IPS-15b (cell line): Measurements from ENCODE around the gene FES.
"Not testable (repeated sequence)": the region's sequence is repeated elsewhere in the genome, so short reads cannot be mapped to it uniquely, and the experiment has no call there.

Source experiments
- H3K27me3 ChIP-seq: one replicate; pipeline ENCODE4 v1.6.1; 2013; ENCODE audit warnings: low read length; ENCODE audit not compliant: control insufficient read depth, insufficient read depth
- H3K36me3 ChIP-seq: one replicate; pipeline ENCODE4 v1.6.1; 2013; ENCODE audit warnings: low read length; ENCODE audit not compliant: control insufficient read depth, insufficient read depth
- H3K4me1 ChIP-seq: one replicate; pipeline ENCODE4 v1.6.1; 2013; ENCODE audit warnings: mild to moderate bottlenecking, low read length; ENCODE audit not compliant: control insufficient read depth, insufficient read depth
- H3K4me3 ChIP-seq: one replicate; pipeline ENCODE4 v1.5.1; 2013; ENCODE audit warnings: low read depth, low read length
- H3K9ac ChIP-seq: one replicate; pipeline ENCODE4 v1.6.1; 2013; ENCODE audit warnings: low read depth, mild to moderate bottlenecking, low read length
- H3K9me3 ChIP-seq: one replicate; pipeline ENCODE4 v1.6.1; 2013; ENCODE audit warnings: mild to moderate bottlenecking, low read length; ENCODE audit not compliant: control insufficient read depth, insufficient read depth

The FES gene

GRCh38 chr15:90889736-90890456 is 5.6 kb downstream of the FES start:
- H3K9ac ChIP-seq: no peak overlapping the region
- H3K9me3 ChIP-seq: no peaks in the 10 kb centered on the region
- no peaks in the 10 kb centered on the region for H3K27me3 ChIP-seq
- H3K36me3 ChIP-seq: peaks cover 3% of the 10 kb centered on the region
- H3K4me1 ChIP-seq: peaks cover 3% of the 10 kb centered on the region
- no peak overlapping the region for H3K4me3 ChIP-seq

DNA sequence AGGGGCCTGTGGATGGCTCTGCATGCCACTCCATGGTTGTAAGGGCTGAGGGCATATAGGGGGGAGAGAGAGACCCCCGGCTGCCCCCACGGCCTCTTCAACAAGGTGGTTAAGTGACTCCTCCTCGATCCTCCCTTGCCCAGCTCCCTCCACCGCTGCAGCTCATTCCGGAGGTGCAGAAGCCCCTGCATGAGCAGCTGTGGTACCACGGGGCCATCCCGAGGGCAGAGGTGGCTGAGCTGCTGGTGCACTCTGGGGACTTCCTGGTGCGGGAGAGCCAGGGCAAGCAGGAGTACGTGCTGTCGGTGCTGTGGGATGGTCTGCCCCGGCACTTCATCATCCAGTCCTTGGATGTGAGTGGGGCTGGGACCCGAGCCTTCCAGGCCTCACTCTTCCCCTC is 6.5 kb downstream of the FES start:
- H3K9me3 ChIP-seq: no peaks in the 10 kb centered on the region
- H3K9ac ChIP-seq: no peak overlapping the region
- peaks cover 3% of the 10 kb centered on the region for H3K36me3 ChIP-seq
- no peaks in the 10 kb centered on the region for H3K27me3 ChIP-seq
- peaks cover 3% of the 10 kb centered on the region for H3K4me1 ChIP-seq
- no peak overlapping the region for H3K4me3 ChIP-seq

DNA sequence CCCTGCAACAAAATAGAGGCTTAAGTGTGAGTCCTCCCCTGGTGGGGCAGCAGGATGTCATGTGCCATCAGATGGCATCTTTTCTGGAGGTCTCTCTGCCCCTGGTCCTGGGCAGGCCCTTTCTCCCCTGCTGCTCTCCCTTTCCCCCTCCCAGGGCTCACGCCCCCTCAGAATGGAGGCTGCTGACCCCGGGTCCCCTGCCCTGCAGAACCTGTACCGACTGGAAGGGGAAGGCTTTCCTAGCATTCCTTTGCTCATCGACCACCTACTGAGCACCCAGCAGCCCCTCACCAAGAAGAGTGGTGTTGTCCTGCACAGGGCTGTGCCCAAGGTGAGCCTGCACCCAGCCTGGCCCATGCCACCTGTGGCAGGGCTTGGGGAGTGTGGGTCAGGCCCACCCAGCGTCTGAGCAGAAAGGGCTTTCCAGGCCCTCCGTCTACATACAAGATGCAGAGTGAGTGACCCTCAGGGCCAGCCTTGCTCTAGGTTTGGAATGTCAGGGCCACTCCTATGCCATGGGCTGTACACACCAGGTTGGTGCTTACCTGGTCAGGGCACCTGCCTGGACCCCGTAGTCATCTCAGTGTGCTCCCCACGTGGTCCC is 7.1 kb downstream of the FES start:
- Histone ChIP-seq H3K9me3 (no peaks in the 10 kb centered on the region), H3K9ac (no peak overlapping the region), H3K4me1 (peaks cover 3% of the 10 kb centered on the region), H3K36me3 (peaks cover 3% of the 10 kb centered on the region), H3K27me3 (no peaks in the 10 kb centered on the region), H3K4me3 (no peak overlapping the region)

DNA sequence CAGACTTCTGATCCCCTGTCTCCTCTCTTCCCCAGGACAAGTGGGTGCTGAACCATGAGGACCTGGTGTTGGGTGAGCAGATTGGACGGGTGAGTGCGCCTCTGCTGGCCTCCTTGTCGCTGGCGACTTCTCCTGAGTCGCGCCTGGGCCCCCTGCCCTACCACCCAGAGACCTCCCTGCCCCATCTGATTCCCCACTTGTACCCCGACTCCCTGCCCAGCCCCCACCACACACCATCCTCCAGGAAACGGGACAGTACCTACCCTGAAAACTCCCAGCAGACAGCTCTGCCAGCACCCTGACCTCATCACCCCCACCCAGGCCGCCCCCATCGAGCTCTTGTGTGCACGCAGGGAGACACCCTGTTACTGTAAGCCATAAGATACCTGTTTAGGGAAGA is 7.7 kb downstream of the FES start:
- Histone ChIP-seq H3K9ac (no peak overlapping the region), H3K4me1 (peaks cover 3% of the 10 kb centered on the region), H3K9me3 (no peaks in the 10 kb centered on the region), H3K36me3 (peaks cover 3% of the 10 kb centered on the region), H3K4me3 (no peak overlapping the region), H3K27me3 (no peaks in the 10 kb centered on the region)

DNA sequence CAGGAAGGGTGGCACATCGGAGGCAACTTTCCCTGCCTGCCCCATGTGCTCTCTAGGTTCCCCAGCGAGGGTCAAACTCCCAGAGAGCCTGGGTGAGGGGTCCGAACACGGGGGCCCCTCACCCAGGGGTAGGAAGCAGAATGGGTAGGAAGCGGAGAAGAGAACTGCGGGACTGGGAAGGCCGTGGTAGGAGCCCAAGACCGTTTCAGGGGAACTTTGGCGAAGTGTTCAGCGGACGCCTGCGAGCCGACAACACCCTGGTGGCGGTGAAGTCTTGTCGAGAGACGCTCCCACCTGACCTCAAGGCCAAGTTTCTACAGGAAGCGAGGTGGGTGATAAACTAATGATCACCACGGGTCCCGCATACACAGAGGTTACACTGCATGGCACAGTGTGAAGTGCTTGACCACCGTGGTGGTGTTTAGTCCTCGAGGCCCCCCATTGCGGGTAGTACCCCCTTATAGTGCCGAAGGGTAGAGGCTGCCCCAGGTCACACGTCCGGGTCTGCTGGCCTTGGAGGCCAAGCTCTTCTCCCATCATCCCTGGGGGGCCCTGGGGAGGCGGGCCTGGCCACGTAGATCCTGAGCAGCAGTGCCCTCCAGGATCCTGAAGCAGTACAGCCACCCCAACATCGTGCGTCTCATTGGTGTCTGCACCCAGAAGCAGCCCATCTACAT is 8.3 kb downstream of the FES start:
- no peak overlapping the region for H3K9ac ChIP-seq

GRCh38 chr15:90893175-90894090 is 9.1 kb downstream of the FES start:
- H3K4me3 ChIP-seq: no peak overlapping the region
- H3K4me1 ChIP-seq: peaks cover 3% of the 10 kb centered on the region
- no peaks in the 10 kb centered on the region for H3K9me3 ChIP-seq
- H3K27me3 ChIP-seq: no peaks in the 10 kb centered on the region
- no peak overlapping the region for H3K9ac ChIP-seq
- peaks cover 3% of the 10 kb centered on the region for H3K36me3 ChIP-seq

More for the DNA sequence above, 8.3 kb downstream of the FES start:
- no peaks in the 10 kb centered on the region for H3K27me3 ChIP-seq
- H3K4me1 ChIP-seq: peaks cover 3% of the 10 kb centered on the region
- H3K4me3 ChIP-seq: no peak overlapping the region
- H3K36me3 ChIP-seq: peaks cover 3% of the 10 kb centered on the region
- H3K9me3 ChIP-seq: no peaks in the 10 kb centered on the region

DNA sequence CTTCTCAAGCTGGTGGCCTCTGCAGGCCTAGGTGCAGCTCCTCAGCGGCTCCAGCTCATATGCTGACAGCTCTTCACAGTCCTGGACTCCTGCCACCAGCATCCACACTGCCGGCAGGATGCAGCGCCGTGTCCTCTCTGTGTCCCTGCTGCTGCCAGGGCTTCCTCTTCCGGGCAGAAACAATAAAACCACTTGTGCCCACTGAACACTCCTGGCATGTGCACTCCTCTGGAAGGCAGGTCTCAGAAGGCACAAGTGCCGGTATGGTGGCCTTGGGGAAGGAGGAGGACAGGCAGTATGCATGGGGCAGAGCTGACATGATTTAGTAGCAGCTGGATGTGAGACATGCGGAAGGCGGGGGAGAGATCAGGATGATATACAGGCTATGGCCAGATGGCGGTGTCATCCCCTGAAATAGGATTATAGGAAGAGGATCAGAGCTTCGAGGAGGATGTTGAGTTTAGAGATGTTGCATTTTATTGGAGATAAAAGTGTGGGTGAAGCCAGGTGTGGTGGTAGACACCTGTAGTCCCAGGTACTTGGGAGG is 11.3 kb downstream of the FES start:
- peaks cover 3% of the 10 kb centered on the region for H3K36me3 ChIP-seq
- H3K27me3 ChIP-seq: peaks cover 3% of the 10 kb centered on the region
- no peaks in the 10 kb centered on the region for H3K9me3 ChIP-seq
- H3K9ac ChIP-seq: no peak overlapping the region
- H3K4me3 ChIP-seq: no peak overlapping the region
- no peaks in the 10 kb centered on the region for H3K4me1 ChIP-seq

DNA sequence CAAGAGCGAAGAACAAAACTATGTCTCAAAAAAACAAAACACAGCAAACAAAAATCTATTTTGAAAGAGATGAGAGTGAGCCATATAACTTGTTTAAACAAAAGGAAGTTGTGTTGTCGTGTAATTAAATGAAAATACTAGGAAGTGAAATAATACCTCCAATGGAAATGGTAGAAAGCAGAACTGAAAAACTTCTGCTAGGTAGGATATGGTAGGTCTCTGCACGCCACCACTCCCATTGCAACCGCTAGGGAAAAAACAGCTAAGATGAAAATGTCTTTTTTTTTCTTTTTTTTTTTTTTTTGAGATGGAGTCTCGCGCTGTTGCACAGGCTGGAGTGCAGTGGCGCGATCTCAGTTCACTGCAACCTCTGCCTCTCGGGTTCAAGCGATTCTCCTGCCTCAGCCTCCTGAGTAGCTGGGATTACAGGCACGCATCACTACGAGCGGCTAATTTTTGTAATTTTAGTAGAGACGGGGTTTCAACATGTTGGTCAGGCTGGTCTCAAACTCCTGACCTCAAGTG is 12.9 kb downstream of the FES start:
- H3K36me3 ChIP-seq, H3K27me3 ChIP-seq, H3K4me3 ChIP-seq, H3K9me3 ChIP-seq, H3K4me1 ChIP-seq, H3K9ac ChIP-seq: not testable (repeated sequence)

- no peak overlapping the region for H3K4me3 ChIP-seq
- peaks cover 13% of the 10 kb centered on the region for H3K27me3 ChIP-seq
- peaks cover 4% of the 10 kb centered on the region for H3K4me1 ChIP-seq
- no peaks in the 10 kb centered on the region for H3K9me3 ChIP-seq
- peaks cover 4% of the 10 kb centered on the region for H3K36me3 ChIP-seq
- no peak overlapping the region for H3K9ac ChIP-seq
Observed at GRCh38 chr15:90901175-90902039, 17.1 kb downstream of the FES start.

DNA sequence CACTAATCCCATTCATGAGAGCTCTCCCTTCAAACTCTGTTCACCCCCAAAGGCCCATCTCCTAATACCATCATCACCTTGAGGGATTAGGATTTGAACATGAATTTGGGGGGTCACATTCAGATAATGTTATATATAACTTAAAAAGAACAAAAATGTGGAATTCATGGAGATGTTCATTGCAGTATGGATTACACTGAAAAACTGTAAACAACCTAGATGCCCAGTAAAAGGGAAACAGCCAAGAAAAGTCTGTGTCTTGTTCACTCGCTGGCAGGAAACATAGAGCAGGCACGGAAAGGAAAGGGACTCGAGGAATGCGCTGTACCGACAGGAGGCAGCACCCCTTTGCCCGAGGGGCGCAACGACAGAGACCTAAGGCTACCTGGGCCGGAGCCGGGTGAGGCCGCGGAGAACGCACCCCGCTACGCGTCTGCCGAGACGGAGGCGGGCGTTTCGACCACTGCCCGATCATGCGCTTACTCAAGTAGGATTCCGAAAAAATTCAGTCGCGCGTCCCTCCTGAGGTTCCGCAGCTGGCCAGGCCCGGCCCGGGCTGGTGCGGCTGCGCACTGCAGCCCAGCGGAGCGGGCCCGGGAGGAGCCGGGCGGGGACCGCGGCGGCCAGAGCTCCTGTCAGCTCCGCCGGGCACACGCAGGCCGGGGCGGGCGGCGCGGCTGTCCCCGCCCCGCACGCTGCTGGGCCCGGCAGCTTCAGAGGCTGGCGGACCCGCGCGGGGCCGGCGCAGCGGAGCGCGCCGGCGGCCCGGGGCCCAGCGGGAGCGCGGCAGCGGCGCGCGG is 17.9 kb downstream of the FES start:
- Histone ChIP-seq H3K9ac (peak overlapping the region; percentile 37), H3K4me3 (peak overlapping the region; percentile 70), H3K27me3 (peaks cover 13% of the 10 kb centered on the region), H3K9me3 (no peaks in the 10 kb centered on the region), H3K36me3 (peaks cover 4% of the 10 kb centered on the region), H3K4me1 (peaks cover 4% of the 10 kb centered on the region)
